GM12878 (cell line): ENCODE measurements around the gene TRHDE. TPM values are rescaled to one million over a fixed set of nuclear protein-coding genes. Genes with fewer than 3 reads are reported as not detected.

Experiments
- ATAC-seq: fragments of 200-7000 bp; cut with Tn5 transposase; 3 replicates; pipeline ENCODE4 v1.9.1; 2020; ENCODE audit warnings: mild to moderate bottlenecking, moderate library complexity
- BruUV-seq: library from RNA; stranded (reverse); fragments of 400-500 nt; replicated peaks from 2 replicates; lab custom pipeline; 2021; lab: Mats Ljungman, UMichigan
- CTCF ChIA-PET: fragments of 300-600 bp; sonication (Branson Sonifier 250); formaldehyde crosslinking; extraction: SDS; loops from one replicate; lab custom pipeline; 2021; ENCODE audit warnings: inconsistent platforms; lab: Yijun Ruan, JAX
- POLR2A ChIA-PET: fragments of 350-600 bp; formaldehyde crosslinking; extraction: SDS; loops from one replicate; lab custom pipeline; 2021; ENCODE audit warnings: inconsistent platforms; lab: Charles Lee
- RAD21 ChIA-PET: fragments of 300-600 bp; sonication (Branson Sonifier 250); formaldehyde crosslinking; loops from one replicate; lab custom pipeline; 2023; ENCODE audit warnings: antibody characterized with exemption; ENCODE audit not compliant: unreplicated experiment; lab: Charles Lee
- SMC1A ChIA-PET: fragments of 300-600 bp; sonication (Branson Sonifier 250); formaldehyde crosslinking; loops from one replicate; lab custom pipeline; 2023; ENCODE audit not compliant: unreplicated experiment, uncharacterized antibody; lab: Charles Lee
- DNase-seq: peaks from one replicate; pipeline ENCODE4 v3.0.0-alpha.2; 2011; ENCODE audit warnings: low read depth, low spot score
- FAIRE-seq: peaks from 3 replicates; lab custom pipeline; 2011; peaks lifted over from hg19 to GRCh38; lab: Jason Lieb, UNC
- H2AFZ ChIP-seq: 2 replicates; pipeline ENCODE4 v1.6.0; 2011; ENCODE audit warnings: low read depth, low read length, control low read depth; ENCODE audit not compliant: control insufficient read depth
- H3K27ac ChIP-seq: 2 replicates; pipeline ENCODE4 v1.5.1; 2011; ENCODE audit warnings: control low read depth; ENCODE audit not compliant: control insufficient read depth, insufficient read depth
- H3K27me3 ChIP-seq, 2 experiments: replicated peaks in 1 of 2; 2 replicates each; pipeline versions ENCODE4 v1.6.0 to v1.6.1; 2011; ENCODE audit warnings: low read length in 1 of 2; ENCODE audit not compliant: control insufficient read depth in 2 of 2, insufficient read depth in 2 of 2
- H3K36me3 ChIP-seq, 2 experiments: 2 replicates each; pipeline ENCODE4 v1.5.1; 2011; ENCODE audit warnings: low read length in 1 of 2; ENCODE audit not compliant: control insufficient read depth in 2 of 2, insufficient read depth in 2 of 2
- H3K4me1 ChIP-seq: 2 replicates; pipeline ENCODE4 v1.6.1; 2011; ENCODE audit warnings: mild to moderate bottlenecking, low read length, moderate library complexity, mixed read lengths; ENCODE audit not compliant: control insufficient read depth, insufficient read depth
- H3K4me2 ChIP-seq: 2 replicates; pipeline ENCODE4 v1.6.0; 2011; ENCODE audit warnings: control low read depth; ENCODE audit not compliant: control insufficient read depth, insufficient read depth
- H3K4me3 ChIP-seq: fragments of 200-600 bp; sonication (generic); 2 replicates; pipeline ENCODE4 v1.5.1; 2016
- H3K79me2 ChIP-seq: 2 replicates; pipeline ENCODE4 v1.6.0; 2011; ENCODE audit warnings: low read length; ENCODE audit not compliant: control insufficient read depth, insufficient read depth
- H3K9ac ChIP-seq: 2 replicates; pipeline ENCODE4 v1.8.0; 2011; ENCODE audit warnings: low read length, control low read depth, mixed read lengths; ENCODE audit not compliant: control insufficient read depth, insufficient read depth
- H3K9me3 ChIP-seq: replicated peaks from 3 replicates; pipeline ENCODE4 v1.5.1; 2011; ENCODE audit warnings: mild to moderate bottlenecking, low read length; ENCODE audit not compliant: control insufficient read depth, insufficient read depth
- H4K20me1 ChIP-seq: 2 replicates; pipeline ENCODE4 v1.6.0; 2011; ENCODE audit not compliant: control insufficient read depth, insufficient read depth
- BCLAF1 ChIP-seq: fragments of 450-650 bp; IDR thresholded peaks from 2 replicates; pipeline ENCODE4 v1.6.1; 2017; ENCODE audit warnings: antibody characterized with exemption, mild to moderate bottlenecking, moderate library complexity
- GATAD2B ChIP-seq: fragments of 450-650 bp; conservative IDR thresholded peaks from 2 replicates; pipeline ENCODE4 v1.6.1; 2017; ENCODE audit warnings: low read depth, mild to moderate bottlenecking, moderate library complexity
- HDGF ChIP-seq: fragments of 450-650 bp; IDR thresholded peaks from 2 replicates; pipeline ENCODE4 v1.6.1; 2016; ENCODE audit warnings: antibody characterized with exemption
- LARP7 ChIP-seq: fragments of 450-650 bp; IDR thresholded peaks from 2 replicates; pipeline ENCODE4 v1.6.1; 2017; ENCODE audit warnings: mild to moderate bottlenecking
- NR2C1 ChIP-seq: fragments of 450-650 bp; IDR thresholded peaks from 2 replicates; pipeline ENCODE4 v1.6.1; 2017; ENCODE audit warnings: antibody characterized with exemption, mild to moderate bottlenecking, moderate library complexity
- NR2C2 ChIP-seq: IDR thresholded peaks from 2 replicates; pipeline ENCODE4 v1.6.1; 2011; ENCODE audit warnings: borderline replicate concordance, low read depth; ENCODE audit not compliant: control insufficient read depth, insufficient read length
- NRF1 ChIP-seq: conservative IDR thresholded peaks from 2 replicates; pipeline ENCODE4 v1.6.1; 2011; ENCODE audit warnings: mild to moderate bottlenecking, low read depth, low read length, improper control_type of control experiment
- RUNX3 ChIP-seq: IDR thresholded peaks from 2 replicates; pipeline ENCODE4 v1.6.1; 2012; ENCODE audit warnings: low read length, inconsistent platforms
- SUZ12 ChIP-seq: fragments of 200-600 bp; sonication (generic); IDR thresholded peaks from one replicate; pipeline ENCODE4 v1.6.1; 2018; ENCODE audit warnings: antibody characterized with exemption, mild to moderate bottlenecking; ENCODE audit not compliant: unreplicated experiment
- TCF12 ChIP-seq: IDR thresholded peaks from 2 replicates; pipeline ENCODE4 v1.6.1; 2011; ENCODE audit warnings: low read depth, mild to moderate bottlenecking, low read length
- TCF3 ChIP-seq: IDR thresholded peaks from 2 replicates; pipeline ENCODE4 v1.6.1; 2012; ENCODE audit warnings: low read depth, mild to moderate bottlenecking, low read length, borderline replicate concordance; ENCODE audit not compliant: insufficient read depth
- ZBTB11 ChIP-seq: fragments of 450-650 bp; formaldehyde crosslinking; IDR thresholded peaks from 2 replicates; pipeline ENCODE4 v1.5.0; 2022; ENCODE audit warnings: mild to moderate bottlenecking, missing genetic modification characterization
- ZNF687 ChIP-seq: fragments of 450-650 bp; IDR thresholded peaks from 2 replicates; pipeline ENCODE4 v1.6.1; 2017; ENCODE audit warnings: mild to moderate bottlenecking, moderate library complexity
- WGBS: methylation state at CpG from one replicate; pipeline ENCODE4 v1.1.6; 2016; ENCODE audit warnings: low lambda C conversion rate; ENCODE audit not compliant: insufficient replicate concordance, insufficient coverage; ENCODE audit errors: missing lambda C conversion rate; 5-methylcytosine and 5-hydroxymethylcytosine counted together
- in situ Hi-C: fragments of 300-500 bp; cut with MboI; formaldehyde crosslinking; loops from 9 replicates; pipeline ENCODE4 v1.14.3; 2018; ENCODE audit warnings: mixed read lengths
- intact Hi-C: fragments of 100-400 bp; cut with micrococcal nuclease; formaldehyde crosslinking; loops from one replicate; pipeline ENCODE4 v1.14.2; 2022; ENCODE audit not compliant: unreplicated experiment
- polyA plus RNA-seq, 11 experiments: library from polyadenylated mRNA; depleted of rRNA in 4 of 11; unstranded in 6 of 11; stranded (reverse) in 5 of 11; fragments of >200 nt; fragmentation: Nextera tagmentation in 4 of 11; fragmentation: Illumina TruSeq in 1 of 11; extraction: Ambion mirVana in 4 of 11; extraction: Trizol in 1 of 11; gene quantifications; 1 replicate in 1 of 11; 2 replicates in 10 of 11; pipeline versions ENCODE4 v1.2.1 to v1.2.3, GENCODE V29; 2011 to 2016; ENCODE audit warnings: inconsistent platforms in 2 of 11, missing spikeins in 2 of 11, low read depth in 1 of 11
- total RNA-seq, 4 experiments: library from RNA; depleted of rRNA in 3 of 4; stranded (reverse); fragments of >200 nt in 3 of 4; fragmentation: Illumina TruSeq in 1 of 4; extraction: Trizol in 1 of 4; gene quantifications; 2 replicates each; pipeline versions ENCODE4 v1.2.1 to v1.2.3, GENCODE V29; 2013 to 2021
- TF ChIP-seq, protein P1 (sequence below): fragments of 450-650 bp; IDR thresholded peaks from 2 replicates; pipeline ENCODE4 v1.6.1; 2014; ENCODE audit warnings: mild to moderate bottlenecking

TRHDE gene
- total and polyA plus RNA-seq, 10 of the 15 experiments (the other 5 are each of a cell fraction or from before 2014, with no cell fraction given): not detected

DNA sequence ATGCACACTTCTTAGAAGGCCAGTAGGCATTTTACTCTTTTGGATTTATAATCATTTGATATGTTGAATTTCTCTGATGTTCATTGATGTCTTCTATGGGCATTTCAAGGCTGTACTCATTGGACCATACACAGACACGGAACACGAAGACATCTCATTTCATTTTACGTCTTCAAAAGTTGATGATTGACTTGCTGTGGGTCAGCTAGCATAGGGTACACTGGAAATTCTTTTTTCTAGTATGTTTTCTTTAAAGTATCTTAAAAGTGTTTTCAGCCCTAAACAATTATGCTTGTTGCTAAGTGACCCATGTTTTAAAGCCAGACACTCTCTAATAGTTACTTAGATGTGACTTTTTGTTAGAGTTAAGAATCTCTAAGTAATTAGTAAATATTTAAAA is 16.3 kb downstream of the TRHDE start:
- BruUV-seq: no TSS peak

More for the DNA sequence above, 16.3 kb downstream of the TRHDE start:
- 38% methylated on average over 3 of the region's 3 CpGs for WGBS
- no peaks in the 10 kb centered on the region for H3K4me1 ChIP-seq
- no peak for DNase-seq
- no peaks in the 10 kb centered on the region for H3K36me3 ChIP-seq
- intact Hi-C loops: no loop called here
- ChIA-PET RAD21 (no interaction called here), SMC1A (no interaction called here), POLR2A (no interaction called here), CTCF (interaction anchor here (1.2 kb wide), 1 partner anchor 25 kb away, joined by 3 read pairs; no protein-coding TSS in a partner anchor)
- H3K79me2 ChIP-seq: no peaks in the 10 kb centered on the region
- H2AFZ ChIP-seq: no peak overlapping the region
- no peaks in the 10 kb centered on the region for H3K27me3 ChIP-seq
- no peaks in the 10 kb centered on the region for H4K20me1 ChIP-seq
- H3K9me3 ChIP-seq: no peaks in the 10 kb centered on the region
- H3K27ac ChIP-seq: no peak overlapping the region
- in situ Hi-C loops: loop anchor here (10.0 kb wide), 1 partner anchor 274 kb away; no protein-coding TSS in a partner anchor
- ATAC-seq: no peak
- no peak for FAIRE-seq
- H3K4me3 ChIP-seq: no peak overlapping the region
- H3K9ac ChIP-seq: no peak overlapping the region
- H3K4me2 ChIP-seq: no peak overlapping the region
- no peak for TF ChIP-seq TCF3
- no peak for TF ChIP-seq ZNF687
- no peak for TF ChIP-seq GATAD2B
- no peak for TF ChIP-seq NR2C1
- TF ChIP-seq SUZ12: no peak
- TF ChIP-seq ZBTB11 (CRISPR knock-in tag): no peak
- TF ChIP-seq RUNX3: no peak
- no peak for TF ChIP-seq TCF12
- no peak for TF ChIP-seq NRF1
- TF ChIP-seq BCLAF1: no peak
- TF ChIP-seq LARP7: no peak
- no peak for TF ChIP-seq HDGF
- TF ChIP-seq, protein P1, sequence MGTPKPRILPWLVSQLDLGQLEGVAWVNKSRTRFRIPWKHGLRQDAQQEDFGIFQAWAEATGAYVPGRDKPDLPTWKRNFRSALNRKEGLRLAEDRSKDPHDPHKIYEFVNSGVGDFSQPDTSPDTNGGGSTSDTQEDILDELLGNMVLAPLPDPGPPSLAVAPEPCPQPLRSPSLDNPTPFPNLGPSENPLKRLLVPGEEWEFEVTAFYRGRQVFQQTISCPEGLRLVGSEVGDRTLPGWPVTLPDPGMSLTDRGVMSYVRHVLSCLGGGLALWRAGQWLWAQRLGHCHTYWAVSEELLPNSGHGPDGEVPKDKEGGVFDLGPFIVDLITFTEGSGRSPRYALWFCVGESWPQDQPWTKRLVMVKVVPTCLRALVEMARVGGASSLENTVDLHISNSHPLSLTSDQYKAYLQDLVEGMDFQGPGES: no peak
- no peak for TF ChIP-seq NR2C2
